Fibroblast of lung (primary cell): ENCODE measurements around the gene MYO10. TPM values are rescaled to one million over a fixed set of nuclear protein-coding genes. Genes with fewer than 3 reads are reported as not detected.

ENCODE experiments used
- DNase-seq, 2 donors: peaks; one replicate each; pipeline versions ENCODE4 v3.0.0 to v3.0.0-alpha.2; 2010; ENCODE audit warnings: low read depth in 2 of 2
- H2AFZ ChIP-seq: 2 replicates; pipeline ENCODE4 v1.5.1; 2012; ENCODE audit warnings: low read length, control low read depth, inconsistent platforms
- H3K27ac ChIP-seq: 2 replicates; pipeline ENCODE4 v1.5.1; 2011; ENCODE audit warnings: low read length, control low read depth; ENCODE audit not compliant: insufficient read depth
- H3K27me3 ChIP-seq: 2 replicates; pipeline ENCODE4 v1.5.1; 2011; ENCODE audit warnings: mild to moderate bottlenecking, low read length; ENCODE audit not compliant: control insufficient read depth, insufficient read depth
- H3K36me3 ChIP-seq: 2 replicates; pipeline ENCODE4 v1.5.1; 2011; ENCODE audit warnings: low read length; ENCODE audit not compliant: control insufficient read depth, insufficient read depth
- H3K4me1 ChIP-seq: 2 replicates; pipeline ENCODE4 v1.5.1; 2011; ENCODE audit warnings: low read length; ENCODE audit not compliant: control insufficient read depth, insufficient read depth; ENCODE audit errors: extremely low read depth
- H3K4me2 ChIP-seq: 2 replicates; pipeline ENCODE4 v1.5.1; 2011; ENCODE audit warnings: low read length, control low read depth; ENCODE audit not compliant: insufficient read depth; ENCODE audit errors: extremely low read depth
- H3K4me3 ChIP-seq, 4 experiments: fragments of 200-600 bp in 1 of 4; sonication (generic) in 1 of 4; replicated peaks in 1 of 4; 2 replicates each; pipeline ENCODE4 v1.5.1; 2011 to 2016; ENCODE audit warnings: low read length in 4 of 4, low read depth in 3 of 4, mild to moderate bottlenecking in 3 of 4, control low read depth in 2 of 4, inconsistent platforms in 1 of 4, mixed read lengths in 1 of 4; ENCODE audit not compliant: insufficient read depth in 1 of 4; ENCODE audit errors: control extremely low read depth in 1 of 4
- H3K79me2 ChIP-seq: 2 replicates; pipeline ENCODE4 v1.5.1; 2012; ENCODE audit warnings: mild to moderate bottlenecking, low read length, inconsistent platforms; ENCODE audit not compliant: control insufficient read depth, insufficient read depth
- H3K9ac ChIP-seq: 2 replicates; pipeline ENCODE4 v1.5.1; 2011; ENCODE audit warnings: mild to moderate bottlenecking, low read length, control low read depth; ENCODE audit not compliant: insufficient read depth
- H3K9me3 ChIP-seq: 2 replicates; pipeline ENCODE4 v1.5.1; 2012; ENCODE audit warnings: low read depth, low read length; ENCODE audit not compliant: control insufficient read depth, insufficient read depth
- H4K20me1 ChIP-seq: 2 replicates; pipeline ENCODE4 v1.5.1; 2011; ENCODE audit warnings: low read length; ENCODE audit not compliant: control insufficient read depth, insufficient read depth; ENCODE audit errors: extremely low read depth
- EZH2 ChIP-seq: IDR thresholded peaks from 2 replicates; pipeline ENCODE4 v1.5.1; 2012; ENCODE audit warnings: low read length, control low read depth, mild to moderate bottlenecking; ENCODE audit errors: missing control alignments
- polyA plus RNA-seq, 2 donors: library from polyadenylated mRNA; depleted of rRNA in 1 of 2; stranded (reverse) in 1 of 2; unstranded in 1 of 2; fragments of >200 nt; gene quantifications; 2 replicates each; pipeline ENCODE4 v1.2.1, GENCODE V29; 2011 to 2012; ENCODE audit warnings: missing spikeins in 1 of 2
- total RNA-seq: library from RNA; depleted of rRNA; stranded (reverse); fragments of >200 nt; gene quantifications from 2 replicates; pipeline ENCODE4 v1.2.1, GENCODE V29; 2014
- TF ChIP-seq, protein P1 (sequence below), 2 donors: IDR thresholded peaks in 1 of 2; conservative IDR thresholded peaks in 1 of 2; 1 replicate in 1 of 2; 2 replicates in 1 of 2; pipeline ENCODE4 v1.5.1; 2011 to 2012; ENCODE audit warnings: low read length in 2 of 2, control low read depth in 1 of 2, inconsistent platforms in 1 of 2, low read depth in 1 of 2, mild to moderate bottlenecking in 1 of 2

The MYO10 gene
- total and polyA plus RNA-seq, 2 donors (not counting 1 experiment from before 2014, with no cell fraction given), result 16.6 to 82.2 TPM

DNA sequence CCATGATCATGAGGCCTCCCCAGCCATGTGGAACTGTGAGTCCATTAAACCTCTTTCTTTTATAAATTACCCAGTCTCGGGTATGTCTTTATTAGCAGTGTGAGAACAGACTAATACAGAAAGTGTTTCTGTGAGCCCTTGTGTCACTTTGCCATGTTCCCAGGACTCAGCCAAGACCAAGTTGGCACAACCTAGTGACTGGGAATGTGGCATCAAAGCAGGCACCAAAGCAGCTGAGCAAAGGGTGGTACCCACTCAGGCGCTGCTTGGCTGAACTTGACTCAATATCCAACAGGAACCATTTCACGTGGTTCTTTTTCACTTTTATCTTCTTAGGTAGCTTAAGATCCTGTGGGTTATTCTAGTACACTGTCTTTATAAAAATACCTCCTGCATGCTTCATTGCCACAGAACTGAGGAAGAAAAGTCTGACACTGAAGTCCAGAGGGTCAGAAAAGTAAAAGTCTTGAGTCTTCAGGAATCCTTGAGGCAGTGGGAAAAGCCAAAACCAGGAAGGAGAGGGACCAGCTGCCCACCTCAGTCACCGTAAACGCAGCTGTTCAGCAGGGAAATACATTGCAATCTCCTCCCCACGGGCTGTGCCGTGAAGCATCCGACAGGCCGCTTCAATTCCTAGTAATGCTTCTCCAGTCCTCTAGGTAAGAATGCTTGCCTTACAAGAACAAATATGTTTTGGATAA, 228.8 kb downstream of the MYO10 start:
- TF ChIP-seq, protein P1, sequence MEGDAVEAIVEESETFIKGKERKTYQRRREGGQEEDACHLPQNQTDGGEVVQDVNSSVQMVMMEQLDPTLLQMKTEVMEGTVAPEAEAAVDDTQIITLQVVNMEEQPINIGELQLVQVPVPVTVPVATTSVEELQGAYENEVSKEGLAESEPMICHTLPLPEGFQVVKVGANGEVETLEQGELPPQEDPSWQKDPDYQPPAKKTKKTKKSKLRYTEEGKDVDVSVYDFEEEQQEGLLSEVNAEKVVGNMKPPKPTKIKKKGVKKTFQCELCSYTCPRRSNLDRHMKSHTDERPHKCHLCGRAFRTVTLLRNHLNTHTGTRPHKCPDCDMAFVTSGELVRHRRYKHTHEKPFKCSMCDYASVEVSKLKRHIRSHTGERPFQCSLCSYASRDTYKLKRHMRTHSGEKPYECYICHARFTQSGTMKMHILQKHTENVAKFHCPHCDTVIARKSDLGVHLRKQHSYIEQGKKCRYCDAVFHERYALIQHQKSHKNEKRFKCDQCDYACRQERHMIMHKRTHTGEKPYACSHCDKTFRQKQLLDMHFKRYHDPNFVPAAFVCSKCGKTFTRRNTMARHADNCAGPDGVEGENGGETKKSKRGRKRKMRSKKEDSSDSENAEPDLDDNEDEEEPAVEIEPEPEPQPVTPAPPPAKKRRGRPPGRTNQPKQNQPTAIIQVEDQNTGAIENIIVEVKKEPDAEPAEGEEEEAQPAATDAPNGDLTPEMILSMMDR (conservative IDR thresholded peaks at IDR 0.05 in 1 of 2, IDR thresholded peaks at IDR 0.05 in 1 of 2; ENCODE audit: low read depth in 1 of 2, low read length in 2 of 2), result no peak
- Histone ChIP-seq H3K9ac (no peak overlapping the region), H3K4me3 (no peak overlapping the region), H3K9me3 (no peaks in the 10 kb centered on the region), H3K79me2 (no peaks in the 10 kb centered on the region), H3K27me3 (no peaks in the 10 kb centered on the region), H2AFZ (no peak overlapping the region), H3K4me2 (no peak overlapping the region), H3K27ac (no peak overlapping the region), H4K20me1 (no peaks in the 10 kb centered on the region), H3K36me3 (peaks cover 10% of the 10 kb centered on the region), H3K4me1 (no peaks in the 10 kb centered on the region)
- DNase-seq, result no peak

DNA sequence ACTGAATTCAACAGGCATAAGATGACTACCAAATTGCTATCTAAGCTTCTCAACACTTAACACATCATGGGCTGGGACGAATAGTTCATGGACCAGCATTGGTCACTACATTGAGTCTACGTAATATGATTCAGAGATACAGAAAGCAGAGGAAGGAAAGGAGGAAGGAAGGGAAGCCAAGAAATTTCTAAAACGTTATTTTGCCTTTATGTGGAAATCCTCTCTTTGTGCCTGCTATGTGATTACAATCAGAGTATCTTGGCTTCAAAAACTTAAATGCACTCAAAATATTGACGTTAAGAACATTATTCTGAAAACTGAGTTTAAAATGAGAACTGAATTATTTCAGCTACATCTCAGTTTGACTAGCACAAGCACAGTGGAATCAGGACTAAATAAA, 231.1 kb downstream of the MYO10 start:
- peaks cover 20% of the 10 kb centered on the region for H3K36me3 ChIP-seq
- no peaks in the 10 kb centered on the region for H4K20me1 ChIP-seq
- no peaks in the 10 kb centered on the region for H3K27me3 ChIP-seq
- no peaks in the 10 kb centered on the region for H3K9me3 ChIP-seq
- no peak overlapping the region for H3K4me3 ChIP-seq
- H3K9ac ChIP-seq, result no peak overlapping the region
- no peaks in the 10 kb centered on the region for H3K79me2 ChIP-seq
- no peak overlapping the region for H2AFZ ChIP-seq
- H3K27ac ChIP-seq, result no peak overlapping the region
- TF ChIP-seq, protein P1 (conservative IDR thresholded peaks at IDR 0.05 in 1 of 2, IDR thresholded peaks at IDR 0.05 in 1 of 2; ENCODE audit: low read depth in 1 of 2, low read length in 2 of 2), result no peak
- no peak for TF ChIP-seq EZH2
- no peaks in the 10 kb centered on the region for H3K4me1 ChIP-seq
- DNase-seq, result no peak
- no peak overlapping the region for H3K4me2 ChIP-seq

DNA sequence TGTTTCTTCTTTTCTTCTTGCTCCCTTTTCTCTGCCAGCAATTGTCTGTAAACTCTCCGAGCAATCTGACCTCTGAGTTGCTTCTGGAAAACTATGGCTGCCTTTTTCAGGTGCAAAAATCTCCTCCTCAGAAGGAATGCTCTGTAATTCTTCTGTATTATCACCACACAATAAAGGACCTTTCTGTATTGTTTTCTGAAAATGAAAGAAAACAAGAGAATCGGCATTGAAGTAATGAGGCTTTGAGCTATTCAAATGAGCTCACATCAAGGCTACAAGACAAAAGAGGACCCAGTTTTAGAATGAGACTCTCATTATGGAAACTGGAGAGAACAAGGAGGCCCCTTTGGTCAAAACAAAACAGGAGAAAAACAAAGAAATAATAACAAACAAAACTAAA, 233.1 kb downstream of the MYO10 start:
- Histone ChIP-seq H3K9ac (no peak overlapping the region), H3K4me2 (no peak overlapping the region), H4K20me1 (no peaks in the 10 kb centered on the region), H3K27me3 (no peaks in the 10 kb centered on the region), H3K4me3 (no peak overlapping the region), H3K27ac (no peak overlapping the region), H3K4me1 (no peaks in the 10 kb centered on the region), H2AFZ (no peak overlapping the region), H3K9me3 (no peaks in the 10 kb centered on the region), H3K36me3 (peaks cover 22% of the 10 kb centered on the region), H3K79me2 (peaks cover 8% of the 10 kb centered on the region)
- DNase-seq, result no peak
- TF ChIP-seq, protein P1 (conservative IDR thresholded peaks at IDR 0.05 in 1 of 2, IDR thresholded peaks at IDR 0.05 in 1 of 2; ENCODE audit: low read depth in 1 of 2, low read length in 2 of 2), result no peak
- no peak for TF ChIP-seq EZH2
